Neuronal stem cell (in vitro differentiated cells): ENCODE measurements around the gene BCKDK.

ENCODE experiments used
- DNase-seq: peaks from one replicate; pipeline ENCODE4 v3.0.0-alpha.2; 2013; ENCODE audit warnings: low spot score
- H2AFZ ChIP-seq: one replicate; pipeline ENCODE4 v1.6.1; 2013; ENCODE audit warnings: mild to moderate bottlenecking, low read length, inconsistent platforms
- H2AK5ac ChIP-seq: 2 replicates; pipeline ENCODE4 v1.6.1; 2013; ENCODE audit warnings: low read depth, mild to moderate bottlenecking, inconsistent platforms, low read length, moderate library complexity, mixed read lengths
- H2BK120ac ChIP-seq: 2 replicates; pipeline ENCODE4 v1.6.1; 2013; ENCODE audit warnings: low read depth, mild to moderate bottlenecking, inconsistent platforms, low read length, moderate library complexity, mixed read lengths
- H2BK12ac ChIP-seq: one replicate; pipeline ENCODE4 v1.6.1; 2013; ENCODE audit warnings: low read length, inconsistent platforms
- H2BK15ac ChIP-seq: 2 replicates; pipeline ENCODE4 v1.6.1; 2013; ENCODE audit warnings: mild to moderate bottlenecking, low read length, inconsistent platforms, mixed read lengths
- H2BK5ac ChIP-seq: one replicate; pipeline ENCODE4 v1.6.1; 2013; ENCODE audit warnings: inconsistent platforms, mild to moderate bottlenecking, low read length, moderate library complexity
- H3K14ac ChIP-seq: one replicate; pipeline ENCODE4 v1.6.1; 2013; ENCODE audit warnings: low read length, inconsistent platforms
- H3K18ac ChIP-seq: 2 replicates; pipeline ENCODE4 v1.6.1; 2013; ENCODE audit warnings: low read length, inconsistent platforms
- H3K23ac ChIP-seq: 2 replicates; pipeline ENCODE4 v1.6.1; 2013; ENCODE audit warnings: low read depth, mild to moderate bottlenecking, mixed read lengths, low read length, inconsistent platforms; ENCODE audit not compliant: poor library complexity
- H3K27ac ChIP-seq: replicated peaks from 3 replicates; pipeline ENCODE4 v1.5.1; 2013; ENCODE audit warnings: low read length, inconsistent platforms
- H3K27me3 ChIP-seq, 3 experiments: 2 replicates each; pipeline ENCODE4 v1.6.1; 2013; ENCODE audit warnings: low read length in 3 of 3, mild to moderate bottlenecking in 2 of 3, inconsistent platforms in 1 of 3, low read depth in 1 of 3, mixed read lengths in 1 of 3, moderate library complexity in 1 of 3; ENCODE audit not compliant: control insufficient read depth in 3 of 3, insufficient read depth in 3 of 3
- H3K36me3 ChIP-seq, 2 donors: replicated peaks in 1 of 2; 2 replicates each; pipeline ENCODE4 v1.6.1; 2013; ENCODE audit warnings: low read length in 2 of 2; ENCODE audit not compliant: control insufficient read depth in 2 of 2, insufficient read depth in 2 of 2
- H3K4ac ChIP-seq: 2 replicates; pipeline ENCODE4 v1.6.1; 2013; ENCODE audit warnings: inconsistent platforms, mild to moderate bottlenecking, low read length, moderate library complexity
- H3K4me1 ChIP-seq, 2 donors: 1 replicate in 1 of 2; 2 replicates in 1 of 2; pipeline ENCODE4 v1.6.1; 2013; ENCODE audit warnings: low read length in 2 of 2, low read depth in 1 of 2; ENCODE audit not compliant: control insufficient read depth in 2 of 2, insufficient read depth in 1 of 2
- H3K4me2 ChIP-seq: one replicate; pipeline ENCODE4 v1.6.1; 2013; ENCODE audit warnings: mild to moderate bottlenecking, low read length, inconsistent platforms; ENCODE audit not compliant: insufficient read depth, poor library complexity, severe bottlenecking
- H3K4me3 ChIP-seq, 2 donors: 2 replicates each; pipeline ENCODE4 v1.5.1; 2013; ENCODE audit warnings: low read length in 2 of 2, mild to moderate bottlenecking in 2 of 2, inconsistent platforms in 1 of 2, moderate library complexity in 1 of 2
- H3K79me1 ChIP-seq: one replicate; pipeline ENCODE4 v1.6.1; 2013; ENCODE audit warnings: low read depth, mild to moderate bottlenecking, inconsistent platforms, low read length, moderate library complexity
- H3K9ac ChIP-seq: one replicate; pipeline ENCODE4 v1.6.1; 2013; ENCODE audit warnings: mild to moderate bottlenecking, low read depth, low read length, inconsistent platforms; ENCODE audit not compliant: poor library complexity
- H3K9me3 ChIP-seq, 2 donors: replicated peaks in 1 of 2; 2 replicates each; pipeline versions ENCODE3 to v1.6.1; 2013; ENCODE audit warnings: low read length in 2 of 2, mild to moderate bottlenecking in 2 of 2, inconsistent platforms in 1 of 2, low read depth in 1 of 2, mixed read lengths in 1 of 2, moderate library complexity in 1 of 2; ENCODE audit not compliant: control insufficient read depth in 2 of 2, insufficient read depth in 1 of 2
- H4K8ac ChIP-seq: one replicate; pipeline ENCODE4 v1.6.1; 2013; ENCODE audit warnings: low read depth, mild to moderate bottlenecking, inconsistent platforms, low read length, moderate library complexity
- H4K91ac ChIP-seq: one replicate; pipeline ENCODE4 v1.6.1; 2013; ENCODE audit warnings: low read length, low read depth, mild to moderate bottlenecking, inconsistent platforms; ENCODE audit not compliant: poor library complexity
- WGBS, 2 donors: extraction: QIAGEN DNeasy Blood & Tissue Kit; methylation state at CpG; one replicate each; pipeline ENCODE4 v1.1.7; 2013; ENCODE audit warnings: missing lambda C conversion rate in 2 of 2, mixed read lengths in 1 of 2; ENCODE audit not compliant: insufficient read length in 2 of 2, insufficient replicate concordance in 1 of 2; ENCODE audit errors: extremely low coverage in 2 of 2; 5-methylcytosine and 5-hydroxymethylcytosine counted together

Gene BCKDK

GRCh38 chr16:31073970-31074813 is 34.0 kb upstream of the BCKDK start, which contains the start of the genes ZNF646 and ZNF668:
Gene ZNF646, plus strand, starts transcription at chr16:31074422. Its CDS starts 1,903 bp downstream, at chr16:31076325.
Gene ZNF668, minus strand, starts transcription at chr16:31074240. Its CDS starts 9,781 bp downstream, at chr16:31064459.
- peak within 1 kb of the TSS; percentile 95 for H3K9ac ChIP-seq
- no peaks in the 10 kb centered on the region for H3K27me3 ChIP-seq
- peak within 1 kb of the TSS; percentile 92 for H3K4me2 ChIP-seq
- no peak within 1 kb of the TSS for H4K8ac ChIP-seq
- H3K27ac ChIP-seq = peak within 1 kb of the TSS; percentile 93
- no peak within 1 kb of the TSS for H3K4ac ChIP-seq
- no peak within 1 kb of the TSS for H2BK120ac ChIP-seq
- peaks cover 16% of the 10 kb centered on the region for H3K79me1 ChIP-seq
- no peak within 1 kb of the TSS for H2BK12ac ChIP-seq
- peaks cover 31 to 36% of the 10 kb centered on the region in 2 donors for H3K36me3 ChIP-seq
- no peak within 1 kb of the TSS for H2AK5ac ChIP-seq
- H4K91ac ChIP-seq = no peak within 1 kb of the TSS
- peak; percentile 97 for DNase-seq
- no CpG with 5 or more reads among the region's 48 CpGs for WGBS, 2 donors
- peak within 1 kb of the TSS; percentile 80 to 91 for H3K4me3 ChIP-seq
- H3K18ac ChIP-seq = peak within 1 kb of the TSS; percentile 99
- H3K14ac ChIP-seq = peak within 1 kb of the TSS; percentile 65
- peak within 1 kb of the TSS; percentile 96 for H2AFZ ChIP-seq
- H3K23ac ChIP-seq = peak within 1 kb of the TSS; percentile 16
- H2BK5ac ChIP-seq = peak within 1 kb of the TSS; percentile 95
- H3K4me1 ChIP-seq = peaks cover 4 to 7% of the 10 kb centered on the region in 2 donors
- peak within 1 kb of the TSS; percentile 2 for H2BK15ac ChIP-seq
- H3K9me3 ChIP-seq = no peaks in the 10 kb centered on the region

DNA sequence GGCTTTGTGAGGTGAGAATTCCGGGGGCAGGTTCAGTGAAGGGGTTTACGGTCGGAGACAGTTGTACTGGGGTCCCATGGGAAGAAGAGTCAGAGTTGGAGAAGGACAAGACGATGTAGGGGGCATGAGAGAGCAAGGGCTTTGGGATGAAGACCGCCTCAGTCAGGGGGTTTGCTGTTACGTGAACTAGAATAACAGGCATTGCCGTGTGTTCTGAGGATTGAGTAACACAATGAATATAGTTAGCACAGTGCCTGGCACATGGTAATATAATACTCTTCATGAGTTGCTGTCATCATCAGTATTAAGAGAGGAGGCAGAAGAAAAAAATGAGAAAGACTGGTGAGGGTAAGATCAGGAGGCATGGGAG is 33.4 kb upstream of the BCKDK start:
- no peak overlapping the region for H3K14ac ChIP-seq
- no peak overlapping the region for H3K4ac ChIP-seq
- H3K4me2 ChIP-seq = peak overlapping the region; percentile 78
- H3K4me3 ChIP-seq = peak overlapping the region; percentile 80 to 91
- no CpG with 5 or more reads among the region's 7 CpGs for WGBS, 2 donors
- peak overlapping the region; percentile 93 for H3K27ac ChIP-seq
- no peak overlapping the region for H2BK120ac ChIP-seq
- H4K8ac ChIP-seq = no peak overlapping the region
- no peak for DNase-seq
- H3K36me3 ChIP-seq = peaks cover 37 to 42% of the 10 kb centered on the region in 2 donors
- no peak overlapping the region for H3K23ac ChIP-seq
- no peak overlapping the region for H3K9ac ChIP-seq
- no peaks in the 10 kb centered on the region for H3K9me3 ChIP-seq
- H2BK12ac ChIP-seq = no peak overlapping the region
- no peaks in the 10 kb centered on the region for H3K27me3 ChIP-seq
- peaks cover 4 to 7% of the 10 kb centered on the region in 2 donors for H3K4me1 ChIP-seq
- H2AK5ac ChIP-seq = no peak overlapping the region
- peak overlapping the region; percentile 9 for H3K18ac ChIP-seq
- H2BK5ac ChIP-seq = no peak overlapping the region
- H2BK15ac ChIP-seq = no peak overlapping the region
- no peak overlapping the region for H4K91ac ChIP-seq
- H3K79me1 ChIP-seq = peaks cover 21% of the 10 kb centered on the region
- H2AFZ ChIP-seq = peak overlapping the region; percentile 84

GRCh38 chr16:31076319-31076718 is 31.9 kb upstream of the BCKDK start:
- Histone ChIP-seq H2BK15ac (no peak overlapping the region), H3K4me2 (no peak overlapping the region), H3K9me3 (no peaks in the 10 kb centered on the region), H3K4ac (no peak overlapping the region), H2BK5ac (no peak overlapping the region), H4K91ac (no peak overlapping the region), H3K79me1 (peaks cover 29% of the 10 kb centered on the region), H3K23ac (no peak overlapping the region), H3K36me3 (peaks cover 52 to 57% of the 10 kb centered on the region in 2 donors), H3K9ac (no peak overlapping the region), H3K27me3 (no peaks in the 10 kb centered on the region), H2BK120ac (no peak overlapping the region), H2AK5ac (no peak overlapping the region), H3K4me3 (no peak overlapping the region), H3K4me1 (peaks cover 4 to 7% of the 10 kb centered on the region in 2 donors), H4K8ac (no peak overlapping the region), H2AFZ (no peak overlapping the region), H3K18ac (no peak overlapping the region), H2BK12ac (no peak overlapping the region), H3K14ac (no peak overlapping the region), H3K27ac (no peak overlapping the region)
- DNase-seq = no peak
- no CpG with 5 or more reads among the region's 16 CpGs for WGBS, 2 donors

GRCh38 chr16:31077024-31077423 is 31.2 kb upstream of the BCKDK start:
- H3K9me3 ChIP-seq = no peaks in the 10 kb centered on the region
- no CpG with 5 or more reads among the region's 13 CpGs for WGBS, 2 donors
- H3K36me3 ChIP-seq = peaks cover 58 to 64% of the 10 kb centered on the region in 2 donors
- no peak overlapping the region for H2BK12ac ChIP-seq
- no peak for DNase-seq
- no peak overlapping the region for H3K14ac ChIP-seq
- no peak overlapping the region for H2AFZ ChIP-seq
- no peak overlapping the region for H3K23ac ChIP-seq
- no peak overlapping the region for H4K8ac ChIP-seq
- H2BK120ac ChIP-seq = no peak overlapping the region
- no peak overlapping the region for H3K4ac ChIP-seq
- H3K9ac ChIP-seq = no peak overlapping the region
- no peak overlapping the region for H2BK15ac ChIP-seq
- peaks cover under 1 to 3% of the 10 kb centered on the region in 2 donors for H3K4me1 ChIP-seq
- H3K27ac ChIP-seq = no peak overlapping the region
- H4K91ac ChIP-seq = no peak overlapping the region
- H3K79me1 ChIP-seq = peaks cover 31% of the 10 kb centered on the region
- H3K4me2 ChIP-seq = no peak overlapping the region
- H3K4me3 ChIP-seq = no peak overlapping the region
- no peaks in the 10 kb centered on the region for H3K27me3 ChIP-seq
- H2BK5ac ChIP-seq = no peak overlapping the region
- H3K18ac ChIP-seq = no peak overlapping the region
- no peak overlapping the region for H2AK5ac ChIP-seq
